Measurements from ENCODE around the gene CIRBP. TPM values are rescaled to one million over a fixed set of nuclear protein-coding genes. Genes with fewer than 3 reads are reported as not detected.

CIRBP gene
- total and polyA plus RNA-seq, 9 of the 15 experiments (the other 6 are each of a cell fraction or from before 2014, with no cell fraction given): 20.5 to 327 (median 176) TPM

DNA sequence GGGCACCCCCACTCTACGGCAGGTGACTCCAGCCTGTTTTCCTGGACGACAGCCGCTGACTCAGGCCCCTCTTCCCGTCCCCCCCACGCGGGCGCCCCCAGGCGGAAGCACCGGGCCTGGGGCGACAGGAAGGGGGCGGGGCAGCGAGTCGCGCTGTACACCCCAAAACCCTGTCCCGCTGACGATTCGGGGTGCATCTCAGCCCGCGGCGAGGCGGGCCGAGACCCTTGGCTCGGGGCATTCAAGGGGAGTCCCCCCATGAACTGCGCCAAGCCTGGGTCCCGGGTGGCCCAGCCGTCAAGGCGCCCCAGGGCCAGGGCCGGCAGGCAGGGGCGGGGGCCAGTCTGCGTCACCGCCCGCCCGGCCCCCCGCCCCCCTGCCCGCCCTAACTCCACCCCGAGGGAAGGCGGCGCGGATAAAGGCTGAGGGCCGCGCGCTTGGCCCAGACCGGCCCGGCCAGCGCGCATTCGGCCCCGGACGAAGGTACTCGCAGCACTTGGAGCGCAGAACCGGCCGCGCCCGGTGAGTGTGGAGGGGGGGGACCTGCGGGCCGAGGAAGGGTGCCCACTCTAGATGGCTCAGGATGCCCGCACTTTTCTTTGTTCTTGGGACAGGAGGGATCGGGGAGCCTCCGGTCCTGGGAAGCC, 20.9 kb upstream of the CIRBP start, which contains the start of gene MIDN:
TSS of gene MIDN (plus strand) at position 445 of the 647 bp plus-strand sequence. CDS start 1,714 bp downstream, outside the sequence.
- Histone ChIP-seq H3K79me2 (ENCODE audit: control insufficient read depth, insufficient read depth, low read length) (peaks cover 62% of the 10 kb centered on the region), H2AFZ (ENCODE audit: low read depth, low read length) (peak within 1 kb of the TSS; percentile 90), H3K4me2 (ENCODE audit: insufficient read depth, low read length) (peak within 1 kb of the TSS; percentile 73), H3K4me3 (peak within 1 kb of the TSS; percentile 82), H3K9ac (ENCODE audit: insufficient read depth in 1 of 2, low read depth in 2 of 2, low read length in 2 of 2) (peak within 1 kb of the TSS; percentile 89 to 95), H3K27ac (ENCODE audit: extremely low read depth, low read depth, low read length) (peak within 1 kb of the TSS; percentile 99), H3K36me3 (ENCODE audit: control insufficient read depth, insufficient read depth, low read length) (peaks cover 51% of the 10 kb centered on the region; the same call in 2 of the 3 replicates), H3K27me3 (ENCODE audit: control insufficient read depth in 2 of 2, insufficient read depth in 2 of 2, low read length in 2 of 2) (no peaks in the 10 kb centered on the region), H3K9me3 (replicated peaks; ENCODE audit: control insufficient read depth, insufficient read depth, low read depth, low read length) (no peaks in the 10 kb centered on the region), H4K20me1 (replicated peaks; ENCODE audit: control insufficient read depth, insufficient read depth, low read length) (0 out of 2 replicates have a peak, but pooled peaks cover 5% of the 10 kb centered on the region), H3K9me1 (ENCODE audit: control insufficient read depth, insufficient read depth, low read length) (peaks cover 4% of the 10 kb centered on the region), H3K4me1 (replicated peaks in 1 of 2; ENCODE audit: control insufficient read depth in 2 of 2, insufficient read depth in 2 of 2, low read length in 2 of 2) (peaks cover 38 to 95% of the 10 kb centered on the region in 2 experiments)
- WGBS (ENCODE audit: insufficient coverage, low coverage, missing lambda C conversion rate): under 1% methylated on average over 31 of the region's 60 CpGs
- intact Hi-C loops (cut with micrococcal nuclease) (loop anchor here (1.0 kb wide), 1 partner anchor 21 kb away; the partner anchor contains the start of gene CIRBP), in situ Hi-C loops (cut with MboI) (loop anchor here (25.0 kb wide), 1 partner anchor 486 kb away; the partner anchor contains the start of gene MISP)
- DNase-seq (ENCODE audit: extremely low read depth in 1 of 4, low spot score in 3 of 4): peak; percentile 60 to 90 (median 76)
- FAIRE-seq: no peak
- peak; percentile 62 for ATAC-seq
- TSS peak; percentile 50 for BruUV-seq (replicated peaks)
- POLR2A ChIA-PET: interaction anchor here (0.6 to 1.0 kb wide), 3 partner anchors 21 to 24 kb away, joined by 4 read pairs; partner anchors contain the start of gene CIRBP
- CTCF ChIA-PET (ENCODE audit: low intra/inter-chr PET ratio): interaction anchor here (0.8 to 2.0 kb wide), 2 partner anchors 19 to 26 kb away, joined by 3 to 11 read pairs; no protein-coding TSS in a partner anchor
- TF ChIP-seq, protein P1, sequence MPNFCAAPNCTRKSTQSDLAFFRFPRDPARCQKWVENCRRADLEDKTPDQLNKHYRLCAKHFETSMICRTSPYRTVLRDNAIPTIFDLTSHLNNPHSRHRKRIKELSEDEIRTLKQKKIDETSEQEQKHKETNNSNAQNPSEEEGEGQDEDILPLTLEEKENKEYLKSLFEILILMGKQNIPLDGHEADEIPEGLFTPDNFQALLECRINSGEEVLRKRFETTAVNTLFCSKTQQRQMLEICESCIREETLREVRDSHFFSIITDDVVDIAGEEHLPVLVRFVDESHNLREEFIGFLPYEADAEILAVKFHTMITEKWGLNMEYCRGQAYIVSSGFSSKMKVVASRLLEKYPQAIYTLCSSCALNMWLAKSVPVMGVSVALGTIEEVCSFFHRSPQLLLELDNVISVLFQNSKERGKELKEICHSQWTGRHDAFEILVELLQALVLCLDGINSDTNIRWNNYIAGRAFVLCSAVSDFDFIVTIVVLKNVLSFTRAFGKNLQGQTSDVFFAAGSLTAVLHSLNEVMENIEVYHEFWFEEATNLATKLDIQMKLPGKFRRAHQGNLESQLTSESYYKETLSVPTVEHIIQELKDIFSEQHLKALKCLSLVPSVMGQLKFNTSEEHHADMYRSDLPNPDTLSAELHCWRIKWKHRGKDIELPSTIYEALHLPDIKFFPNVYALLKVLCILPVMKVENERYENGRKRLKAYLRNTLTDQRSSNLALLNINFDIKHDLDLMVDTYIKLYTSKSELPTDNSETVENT (CRISPR knock-in tag; IDR thresholded peaks at IDR 0.05): 0 out of 2 replicates have a peak, but pooled peaks have one; percentile 22
- TF ChIP-seq DMBX1 (CRISPR knock-in tag; IDR thresholded peaks at IDR 0.05; ENCODE audit: borderline replicate concordance) (no peak), MTA1 (IDR thresholded peaks at IDR 0.05; ENCODE audit: borderline replicate concordance) (peak; percentile 22; the same call in 1 of the 2 replicates), SRSF3 (IDR thresholded peaks at IDR 0.05; ENCODE audit: insufficient read depth, low read length) (no peak), CREM (IDR thresholded peaks at IDR 0.05; ENCODE audit: low read depth) (peak; percentile 60), NRF1 (conservative IDR thresholded peaks at IDR 0.05 in 1 of 2, IDR thresholded peaks at IDR 0.05 in 1 of 2) (peak in 1 of 2 experiments; percentile 61; a peak in 2 of 4 replicates), CREB1 (IDR thresholded peaks at IDR 0.05) (0 out of 2 replicates have a peak, but pooled peaks have one; percentile 25), CREB1 (CRISPR knock-in tag; IDR thresholded peaks at IDR 0.05) (no peak; the same call in 1 of the 2 replicates), POLR2A (conservative IDR thresholded peaks at IDR 0.05) (peak; percentile 97), RCOR1 (IDR thresholded peaks at IDR 0.05; ENCODE audit: borderline replicate concordance in 1 of 2, low read depth in 2 of 2, low read length in 2 of 2) (no peak; a peak in 1 of 4 replicates), RAD21 (CRISPR knock-in tag; conservative IDR thresholded peaks at IDR 0.05 in 1 of 2, IDR thresholded peaks at IDR 0.05 in 1 of 2) (peak in 1 of 2 experiments; percentile 23; a peak in 2 of 4 replicates), SMAD4 (CRISPR knock-in tag; conservative IDR thresholded peaks at IDR 0.05) (peak; percentile 87; the same call in 1 of the 2 replicates), POLR2AphosphoS2 (IDR thresholded peaks at IDR 0.05; ENCODE audit: low read length) (0 out of 2 replicates have a peak, but pooled peaks have one; percentile 38)
- TF ChIP-seq, protein P2, sequence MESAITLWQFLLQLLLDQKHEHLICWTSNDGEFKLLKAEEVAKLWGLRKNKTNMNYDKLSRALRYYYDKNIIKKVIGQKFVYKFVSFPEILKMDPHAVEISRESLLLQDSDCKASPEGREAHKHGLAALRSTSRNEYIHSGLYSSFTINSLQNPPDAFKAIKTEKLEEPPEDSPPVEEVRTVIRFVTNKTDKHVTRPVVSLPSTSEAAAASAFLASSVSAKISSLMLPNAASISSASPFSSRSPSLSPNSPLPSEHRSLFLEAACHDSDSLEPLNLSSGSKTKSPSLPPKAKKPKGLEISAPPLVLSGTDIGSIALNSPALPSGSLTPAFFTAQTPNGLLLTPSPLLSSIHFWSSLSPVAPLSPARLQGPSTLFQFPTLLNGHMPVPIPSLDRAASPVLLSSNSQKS (CRISPR knock-in tag; IDR thresholded peaks at IDR 0.05): no peak
- TF ChIP-seq, protein P3, sequence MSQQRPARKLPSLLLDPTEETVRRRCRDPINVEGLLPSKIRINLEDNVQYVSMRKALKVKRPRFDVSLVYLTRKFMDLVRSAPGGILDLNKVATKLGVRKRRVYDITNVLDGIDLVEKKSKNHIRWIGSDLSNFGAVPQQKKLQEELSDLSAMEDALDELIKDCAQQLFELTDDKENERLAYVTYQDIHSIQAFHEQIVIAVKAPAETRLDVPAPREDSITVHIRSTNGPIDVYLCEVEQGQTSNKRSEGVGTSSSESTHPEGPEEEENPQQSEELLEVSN (IDR thresholded peaks at IDR 0.05; ENCODE audit: borderline replicate concordance in 1 of 2, extremely low read depth in 1 of 2, insufficient read depth in 1 of 2, insufficient read length in 1 of 2, low read depth in 1 of 2, low read length in 1 of 2, poor library complexity in 1 of 2, severe bottlenecking in 1 of 2): peak in 1 of 2 experiments; percentile 36

All from K562 (cell line).